ENCODE measurements around the gene AADACL2. TPM values are rescaled to one million over a fixed set of nuclear protein-coding genes. Genes with fewer than 3 reads are reported as not detected.

AADACL2 gene
- total RNA-seq, 1 donor from 2014 or later = not detected

- no peak overlapping the region for H3K4me3 ChIP-seq (ENCODE audit: low read depth, low read length)
- DNase-seq (ENCODE audit: low read depth) = no peak
- TF ChIP-seq CTCF (conservative IDR thresholded peaks at IDR 0.05; ENCODE audit: low read depth, low read length) = no peak
Observed at GRCh38 chr3:151795276-151795675, 61.5 kb downstream of the AADACL2 start.

GRCh38 chr3:151796105-151796680, 62.5 kb downstream of the AADACL2 start:
- TF ChIP-seq CTCF (conservative IDR thresholded peaks at IDR 0.05; ENCODE audit: low read depth, low read length) = no peak
- DNase-seq (ENCODE audit: low read depth) = no peak
- no peak overlapping the region for H3K4me3 ChIP-seq (ENCODE audit: low read depth, low read length)

GRCh38 chr3:151798466-151798865, 64.7 kb downstream of the AADACL2 start:
- no peak for TF ChIP-seq CTCF (conservative IDR thresholded peaks at IDR 0.05; ENCODE audit: low read depth, low read length)
- no peak overlapping the region for H3K4me3 ChIP-seq (ENCODE audit: low read depth, low read length)
- DNase-seq (ENCODE audit: low read depth) = no peak

- no peak for DNase-seq (ENCODE audit: low read depth)
- no peak for TF ChIP-seq CTCF (conservative IDR thresholded peaks at IDR 0.05; ENCODE audit: low read depth, low read length)
- no peak overlapping the region for H3K4me3 ChIP-seq (ENCODE audit: low read depth, low read length)
Observed at GRCh38 chr3:151800431-151800830, 66.7 kb downstream of the AADACL2 start.

GRCh38 chr3:151804267-151804666, 70.5 kb downstream of the AADACL2 start:
- H3K4me3 ChIP-seq (ENCODE audit: low read depth, low read length) = no peak overlapping the region
- no peak for TF ChIP-seq CTCF (conservative IDR thresholded peaks at IDR 0.05; ENCODE audit: low read depth, low read length)
- no peak for DNase-seq (ENCODE audit: low read depth)

- H3K4me3 ChIP-seq (ENCODE audit: low read depth, low read length) = no peak overlapping the region
- DNase-seq (ENCODE audit: low read depth) = no peak
- TF ChIP-seq CTCF (conservative IDR thresholded peaks at IDR 0.05; ENCODE audit: low read depth, low read length) = no peak
Observed at GRCh38 chr3:151806838-151807237, 73.1 kb downstream of the AADACL2 start.

Other genes starting within 250 kb of the AADACL2 start
- 0.29 TPM in 1 of 2 replicates, not detected in the other for gene AADAC, start 80.2 kb downstream of the AADACL2 start, total RNA-seq
- gene SUCNR1, start 139.7 kb downstream of the AADACL2 start, total RNA-seq = 0.14 and 0.81 TPM in 2 replicates